Testis (tissue), 2 donors: Measurements from ENCODE around the gene GDPD5.

ENCODE experiments used
- POLR2A ChIP-seq: fragments of 450-650 bp; IDR thresholded peaks from one replicate; pipeline ENCODE4 v1.6.1; 2017; ENCODE audit warnings: antibody characterized with exemption, mild to moderate bottlenecking, moderate library complexity
- TF ChIP-seq, protein P1 (sequence below), 3 experiments: fragments of 450-650 bp in 2 of 3; fragments of 200-600 bp in 1 of 3; sonication (generic) in 1 of 3; IDR thresholded peaks; one replicate each; pipeline ENCODE4 v1.5.1; 2016 to 2019; ENCODE audit warnings: antibody characterized with exemption in 3 of 3, mild to moderate bottlenecking in 2 of 3, moderate library complexity in 1 of 3

- TF ChIP-seq, protein P1, sequence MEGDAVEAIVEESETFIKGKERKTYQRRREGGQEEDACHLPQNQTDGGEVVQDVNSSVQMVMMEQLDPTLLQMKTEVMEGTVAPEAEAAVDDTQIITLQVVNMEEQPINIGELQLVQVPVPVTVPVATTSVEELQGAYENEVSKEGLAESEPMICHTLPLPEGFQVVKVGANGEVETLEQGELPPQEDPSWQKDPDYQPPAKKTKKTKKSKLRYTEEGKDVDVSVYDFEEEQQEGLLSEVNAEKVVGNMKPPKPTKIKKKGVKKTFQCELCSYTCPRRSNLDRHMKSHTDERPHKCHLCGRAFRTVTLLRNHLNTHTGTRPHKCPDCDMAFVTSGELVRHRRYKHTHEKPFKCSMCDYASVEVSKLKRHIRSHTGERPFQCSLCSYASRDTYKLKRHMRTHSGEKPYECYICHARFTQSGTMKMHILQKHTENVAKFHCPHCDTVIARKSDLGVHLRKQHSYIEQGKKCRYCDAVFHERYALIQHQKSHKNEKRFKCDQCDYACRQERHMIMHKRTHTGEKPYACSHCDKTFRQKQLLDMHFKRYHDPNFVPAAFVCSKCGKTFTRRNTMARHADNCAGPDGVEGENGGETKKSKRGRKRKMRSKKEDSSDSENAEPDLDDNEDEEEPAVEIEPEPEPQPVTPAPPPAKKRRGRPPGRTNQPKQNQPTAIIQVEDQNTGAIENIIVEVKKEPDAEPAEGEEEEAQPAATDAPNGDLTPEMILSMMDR (IDR thresholded peaks at IDR 0.05) = no peak
- no peak for TF ChIP-seq POLR2A
These were observed 76.0 kb downstream of the GDPD5 start for GRCh38 chr11:75449776-75450175.
